DMS153 treated with DMSO at 0.1 percent for 48 hours (cell line): ENCODE results near the gene LRIG1.

Source experiments
- DNase-seq: peaks from one replicate; lab custom pipeline; 2025; ENCODE audit not compliant: unreplicated experiment; lab: John Stamatoyannopoulos, UW

The LRIG1 gene

GRCh38 chr3:66473181-66473580 lies 27.6 kb downstream of the LRIG1 start:
- no peak for DNase-seq

DNA sequence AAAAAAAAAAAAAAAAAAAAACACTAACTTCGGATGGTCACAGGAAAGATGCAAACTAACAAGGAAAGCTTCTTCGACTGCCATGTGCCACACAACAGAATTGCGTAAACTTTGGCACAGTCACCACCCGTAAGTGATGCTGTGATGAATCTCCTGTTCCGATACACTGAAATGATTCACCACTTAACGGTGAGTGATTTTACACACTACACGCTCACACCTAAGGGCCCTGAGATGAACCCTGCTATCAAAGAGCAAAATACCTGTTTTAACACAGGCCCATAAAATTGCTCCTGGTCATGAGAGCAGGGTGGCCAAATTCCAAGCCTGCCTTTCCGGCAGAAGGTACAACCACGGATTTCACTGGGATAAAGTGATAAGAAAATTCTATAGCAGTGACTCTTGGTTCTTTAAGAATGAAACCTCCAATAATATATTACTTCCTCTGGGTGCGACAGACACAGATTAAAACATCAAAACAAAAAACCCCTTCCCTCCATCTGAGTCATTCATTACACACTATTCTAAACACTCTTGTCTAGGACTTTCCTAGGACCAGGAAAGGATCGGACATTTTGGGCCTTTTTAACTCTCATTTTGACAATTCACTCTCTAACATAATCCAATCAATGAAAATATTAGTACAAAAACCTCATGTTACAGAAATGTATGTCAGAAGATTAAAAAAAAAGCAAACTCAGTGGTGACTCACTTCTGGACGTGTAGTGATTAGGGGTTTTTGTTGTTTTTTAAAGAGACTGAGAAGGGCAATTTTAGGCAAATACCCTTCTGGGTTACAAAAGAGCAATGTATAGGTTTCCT lies 28.3 kb downstream of the LRIG1 start:
- DNase-seq, result no peak

- no peak for DNase-seq
These were observed 29.7 kb downstream of the LRIG1 start for GRCh38 chr3:66470956-66471686.

GRCh38 chr3:66470285-66470684 lies 30.5 kb downstream of the LRIG1 start:
- DNase-seq, result no peak

- no peak for DNase-seq
These were observed 31.6 kb downstream of the LRIG1 start for GRCh38 chr3:66469220-66469640.

DNA sequence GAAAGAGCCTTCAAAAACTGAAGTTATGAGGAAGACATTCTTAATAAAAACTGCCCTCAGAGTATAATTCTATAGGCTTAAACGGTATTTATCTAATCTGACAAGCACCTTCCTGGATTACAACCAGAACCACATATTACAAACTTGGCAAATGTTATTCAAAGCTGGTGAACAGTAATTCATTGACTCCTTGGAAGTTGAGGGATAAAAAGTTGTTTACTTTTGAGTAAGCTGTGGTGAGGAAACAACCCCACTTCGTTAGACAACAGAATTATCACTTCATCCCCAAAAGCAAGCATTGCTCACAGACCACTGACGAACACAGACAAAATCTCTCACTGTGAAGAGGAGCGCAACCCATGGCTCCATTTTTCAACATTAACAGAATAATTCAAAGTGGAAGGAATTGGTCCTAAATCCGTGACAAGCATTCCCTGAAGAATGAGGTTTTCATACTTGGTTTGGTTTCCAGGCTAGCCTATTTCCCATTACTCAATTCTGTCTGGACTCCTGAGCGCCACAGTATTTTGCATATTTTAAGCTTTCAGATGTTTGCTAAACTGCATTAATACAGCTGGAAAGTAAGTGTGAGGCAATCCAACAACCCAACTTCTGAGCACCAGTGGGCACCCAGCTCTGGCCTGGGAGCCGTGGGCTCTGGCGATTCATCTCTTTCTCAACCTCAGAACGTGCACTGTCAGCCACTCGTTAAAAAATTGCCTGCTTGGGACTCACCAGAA lies 32.7 kb downstream of the LRIG1 start:
- DNase-seq, result no peak

GRCh38 chr3:66466606-66467270 lies 34.1 kb downstream of the LRIG1 start:
- no peak for DNase-seq

GRCh38 chr3:66465587-66465986 lies 35.2 kb downstream of the LRIG1 start:
- DNase-seq, result no peak

GRCh38 chr3:66465034-66465433 lies 35.8 kb downstream of the LRIG1 start:
- DNase-seq, result no peak

GRCh38 chr3:66464512-66464894 lies 36.3 kb downstream of the LRIG1 start:
- no peak for DNase-seq

DNA sequence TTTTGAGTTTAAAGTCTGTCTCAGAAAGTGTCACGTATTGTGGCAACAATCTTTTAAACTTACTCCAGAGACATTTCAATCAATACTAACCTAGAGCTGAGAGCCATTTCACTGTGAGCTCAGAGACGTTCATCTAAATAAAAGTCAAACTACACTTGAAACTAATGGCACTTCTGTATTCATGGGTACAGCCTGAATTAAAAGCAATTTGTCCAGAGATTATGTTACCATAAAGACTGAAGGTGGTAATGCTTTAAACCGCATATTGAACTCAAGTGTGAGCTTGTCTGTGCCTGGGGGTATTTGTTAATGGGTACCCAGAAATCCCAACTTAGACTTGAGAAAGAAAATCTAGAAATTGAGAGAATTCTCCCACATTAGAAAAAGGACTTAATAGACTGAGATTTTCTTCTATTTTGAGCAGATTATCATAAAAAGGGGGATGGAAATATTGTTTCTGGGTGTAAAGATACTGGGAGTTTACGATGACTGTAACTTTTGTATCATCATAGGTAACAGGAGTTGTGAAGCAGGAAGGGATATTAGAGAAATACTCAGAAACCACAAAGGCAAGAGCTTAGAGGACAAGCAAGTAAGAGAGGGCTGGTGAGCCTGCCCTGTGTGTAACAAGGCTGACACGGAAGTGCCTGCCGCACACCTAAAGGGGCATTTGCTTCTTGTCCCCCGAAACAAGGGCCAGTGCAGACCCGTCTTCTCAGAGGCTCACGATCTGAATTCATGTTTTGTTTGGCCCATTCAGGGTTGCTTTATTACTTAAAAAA lies 36.9 kb downstream of the LRIG1 start:
- no peak for DNase-seq

GRCh38 chr3:66463054-66463631 lies 37.7 kb downstream of the LRIG1 start:
- DNase-seq, result no peak

DNA sequence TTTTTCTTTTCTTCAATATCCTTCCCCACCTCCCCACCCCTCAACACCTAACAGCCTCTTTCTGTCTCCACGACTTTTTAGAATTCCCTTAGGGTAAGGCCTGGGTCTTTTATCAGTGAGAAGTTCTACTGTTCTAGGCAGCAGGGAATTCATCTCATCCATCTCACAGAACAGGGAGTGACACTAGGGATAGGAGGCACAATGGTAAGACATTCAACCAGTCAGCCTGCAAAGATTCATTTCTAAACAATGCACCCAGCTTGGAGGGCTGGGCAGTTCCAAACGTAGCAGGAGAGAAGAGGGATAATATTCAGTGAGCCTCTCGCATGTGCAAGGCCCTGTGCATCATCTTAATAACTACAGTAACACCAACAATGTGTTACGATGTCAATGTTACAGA lies 43.6 kb downstream of the LRIG1 start:
- no peak for DNase-seq

DNA sequence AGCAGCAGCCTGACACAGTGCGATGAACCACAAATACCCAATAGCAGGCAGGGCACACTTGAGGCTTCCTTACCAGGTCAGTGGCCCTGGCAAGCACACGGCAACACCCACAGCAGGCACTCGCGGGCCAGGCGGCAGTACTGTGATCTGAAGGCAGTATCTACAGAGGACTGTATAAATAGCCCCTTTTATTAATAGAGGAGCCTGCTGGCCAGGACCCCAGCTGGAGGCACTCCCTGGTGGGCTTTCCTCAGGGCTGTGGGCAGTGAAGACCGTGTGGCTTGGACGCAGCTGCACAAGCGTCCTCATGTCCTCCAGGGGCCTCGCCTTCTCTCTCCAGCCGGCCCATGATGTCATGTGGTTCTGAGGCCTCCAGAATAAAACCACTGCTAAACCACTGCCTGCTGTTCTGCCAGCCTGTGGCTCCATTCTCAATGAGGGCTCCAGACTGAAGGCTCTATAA lies 44.1 kb downstream of the LRIG1 start:
- no peak for DNase-seq

- DNase-seq, result no peak
These were observed 46.4 kb downstream of the LRIG1 start for GRCh38 chr3:66454464-66454859.

- no peak for DNase-seq
These were observed 47.0 kb downstream of the LRIG1 start for GRCh38 chr3:66453651-66454463.

DNA sequence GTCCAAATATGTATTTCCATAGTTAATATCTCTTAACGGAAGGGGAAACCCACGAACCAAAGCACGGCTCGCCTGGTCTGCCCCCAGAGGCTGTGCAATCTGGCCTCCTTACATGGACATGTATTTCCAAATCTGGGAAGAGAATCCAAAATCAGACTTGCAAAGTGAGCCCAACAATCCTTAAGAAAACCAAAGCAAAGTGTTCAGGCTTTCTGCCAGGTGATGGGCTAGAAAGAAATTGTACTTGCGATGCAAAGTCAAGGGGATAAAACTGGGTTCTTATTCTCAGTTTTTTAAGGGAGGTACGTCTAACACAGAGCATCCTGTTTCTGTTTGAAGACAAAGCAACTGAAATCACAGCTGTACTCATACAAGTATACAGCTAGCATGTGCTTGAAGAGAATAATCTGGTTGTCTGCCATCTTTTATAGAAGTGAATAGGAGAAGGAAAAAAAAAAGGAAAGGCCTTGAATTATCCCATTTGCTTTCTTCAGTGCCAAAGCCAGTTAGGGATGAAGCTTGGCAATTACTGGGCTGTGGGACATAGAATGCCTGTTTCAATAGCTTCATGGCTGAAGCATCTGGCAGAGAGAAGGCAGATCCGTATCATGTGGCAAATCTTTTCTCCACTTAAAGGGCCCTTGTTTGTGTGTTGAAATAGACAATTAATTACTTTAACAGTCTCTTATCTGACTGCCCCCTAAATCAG lies 48.4 kb downstream of the LRIG1 start:
- no peak for DNase-seq

DNA sequence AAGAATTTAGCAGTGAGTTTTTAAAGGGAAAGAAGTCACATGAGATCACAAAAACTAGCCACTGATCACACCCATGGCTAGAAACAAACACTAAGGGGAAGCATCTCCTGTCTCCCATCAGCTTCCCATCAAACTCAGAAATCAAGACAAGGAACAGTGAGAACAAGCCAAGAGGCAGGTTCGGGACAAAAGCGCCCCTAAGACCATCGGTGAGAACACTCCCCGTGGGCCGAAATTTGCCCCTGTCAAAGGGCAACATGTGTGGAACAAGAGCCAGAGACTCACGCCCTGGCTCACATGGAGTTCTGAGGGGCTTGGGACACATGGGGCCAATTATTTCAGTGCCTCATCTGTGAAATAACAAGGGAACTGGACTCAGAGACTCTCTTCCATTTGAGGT lies 49.1 kb downstream of the LRIG1 start:
- no peak for DNase-seq
